ENCODE measurements around the gene FZR1.

FZR1 gene

GRCh38 chr19:3533563-3534216 is 27.6 kb downstream of the FZR1 start:
- no peak for DNase-seq

DNA sequence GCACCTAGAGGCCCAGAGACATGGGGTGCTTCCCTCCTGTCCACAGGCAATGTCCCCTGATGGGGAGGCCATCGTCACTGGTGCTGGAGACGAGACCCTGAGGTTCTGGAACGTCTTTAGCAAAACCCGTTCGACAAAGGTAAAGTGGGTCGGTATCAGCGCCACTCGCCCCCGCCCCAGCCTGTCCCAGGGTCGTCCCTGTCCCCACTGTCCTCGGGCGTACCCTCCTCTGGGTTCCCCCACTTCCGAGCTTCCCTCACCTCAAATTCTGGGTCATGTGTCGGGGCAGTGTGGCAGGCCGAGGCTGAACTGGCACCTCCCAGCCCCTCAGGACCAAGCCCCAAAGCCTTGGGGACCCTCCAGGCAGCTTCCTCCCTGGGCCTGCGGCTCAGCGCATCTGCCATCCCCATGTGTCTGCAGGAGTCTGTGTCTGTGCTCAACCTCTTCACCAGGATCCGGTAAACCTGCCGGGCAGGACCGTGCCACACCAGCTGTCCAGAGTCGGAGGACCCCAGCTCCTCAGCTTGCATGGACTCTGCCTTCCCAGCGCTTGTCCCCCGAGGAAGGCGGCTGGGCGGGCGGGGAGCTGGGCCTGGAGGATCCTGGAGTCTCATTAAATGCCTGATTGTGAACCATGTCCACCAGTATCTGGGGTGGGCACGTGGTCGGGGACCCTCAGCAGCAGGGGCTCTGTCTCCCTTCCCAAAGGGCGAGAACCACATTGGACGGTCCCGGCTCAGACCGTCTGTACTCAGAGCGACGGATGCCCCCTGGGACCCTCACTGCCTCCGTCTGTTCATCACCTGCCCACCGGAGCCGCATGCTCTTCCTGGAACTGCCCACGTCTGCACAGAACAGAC is 28.5 kb downstream of the FZR1 start:
- no peak for DNase-seq

GRCh38 chr19:3535235-3535535 is 29.1 kb downstream of the FZR1 start:
- DNase-seq: no peak

DNA sequence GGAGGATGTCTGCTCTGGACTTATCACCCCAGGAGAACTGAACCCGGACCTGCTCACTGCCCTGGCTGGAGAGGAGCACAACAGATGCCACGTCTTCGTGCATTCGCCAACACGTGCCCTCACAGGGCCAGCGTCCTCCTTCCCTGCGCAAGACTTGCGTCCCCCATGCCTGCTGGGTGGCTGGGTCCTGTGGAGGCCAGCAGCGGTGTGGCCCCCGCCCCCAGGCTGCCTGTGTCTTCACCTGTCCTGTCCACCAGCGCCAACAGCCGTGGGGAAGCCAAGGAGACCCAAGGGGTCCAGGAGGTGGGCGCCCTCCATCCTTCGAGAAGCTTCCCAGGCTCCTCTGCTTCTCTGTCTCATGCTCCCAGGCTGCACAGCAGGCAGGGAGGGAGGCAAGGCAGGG is 29.5 kb downstream of the FZR1 start:
- no peak for DNase-seq

DNA sequence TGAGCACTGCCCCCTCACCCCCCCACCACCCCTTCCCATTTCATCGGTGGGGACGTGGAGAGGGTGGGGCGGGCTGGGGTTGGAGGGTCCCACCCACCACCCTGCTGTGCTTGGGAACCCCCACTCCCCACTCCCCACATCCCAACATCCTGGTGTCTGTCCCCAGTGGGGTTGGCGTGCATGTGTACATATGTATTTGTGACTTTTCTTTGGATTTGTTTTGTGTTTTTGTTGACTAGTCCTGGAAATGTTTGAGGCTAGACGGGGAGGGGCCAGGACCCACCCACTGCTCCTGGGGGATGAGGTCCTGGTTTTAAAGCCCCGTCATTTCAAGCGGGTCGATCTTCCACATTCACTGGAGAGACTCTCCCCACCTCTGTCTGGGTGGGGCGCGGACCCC is 29.9 kb downstream of the FZR1 start:
- no peak for DNase-seq

- no peak for DNase-seq
These were observed 30.5 kb downstream of the FZR1 start for GRCh38 chr19:3536429-3537100.

DNA sequence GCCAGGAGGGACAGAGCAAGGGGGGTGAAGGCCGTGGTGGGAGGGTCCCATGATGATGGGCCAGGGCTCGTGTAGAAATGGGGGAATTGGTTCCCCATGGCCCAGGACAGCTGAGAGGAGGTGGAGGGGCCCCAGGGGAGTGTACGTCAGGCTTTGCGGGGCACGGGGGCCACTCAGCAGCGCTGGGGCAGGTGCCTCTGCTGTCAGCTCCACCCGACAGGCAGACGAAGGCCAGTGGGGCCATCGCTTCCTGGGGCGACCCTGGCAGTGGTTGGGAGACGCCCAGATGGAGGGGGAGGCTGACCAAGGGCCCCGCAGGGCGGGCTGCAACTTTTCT is 31.0 kb downstream of the FZR1 start:
- DNase-seq: no peak

- no peak for DNase-seq
These were observed 31.5 kb downstream of the FZR1 start for GRCh38 chr19:3537438-3538240.

- no peak for DNase-seq
These were observed 32.3 kb downstream of the FZR1 start for GRCh38 chr19:3538258-3538929.

DNA sequence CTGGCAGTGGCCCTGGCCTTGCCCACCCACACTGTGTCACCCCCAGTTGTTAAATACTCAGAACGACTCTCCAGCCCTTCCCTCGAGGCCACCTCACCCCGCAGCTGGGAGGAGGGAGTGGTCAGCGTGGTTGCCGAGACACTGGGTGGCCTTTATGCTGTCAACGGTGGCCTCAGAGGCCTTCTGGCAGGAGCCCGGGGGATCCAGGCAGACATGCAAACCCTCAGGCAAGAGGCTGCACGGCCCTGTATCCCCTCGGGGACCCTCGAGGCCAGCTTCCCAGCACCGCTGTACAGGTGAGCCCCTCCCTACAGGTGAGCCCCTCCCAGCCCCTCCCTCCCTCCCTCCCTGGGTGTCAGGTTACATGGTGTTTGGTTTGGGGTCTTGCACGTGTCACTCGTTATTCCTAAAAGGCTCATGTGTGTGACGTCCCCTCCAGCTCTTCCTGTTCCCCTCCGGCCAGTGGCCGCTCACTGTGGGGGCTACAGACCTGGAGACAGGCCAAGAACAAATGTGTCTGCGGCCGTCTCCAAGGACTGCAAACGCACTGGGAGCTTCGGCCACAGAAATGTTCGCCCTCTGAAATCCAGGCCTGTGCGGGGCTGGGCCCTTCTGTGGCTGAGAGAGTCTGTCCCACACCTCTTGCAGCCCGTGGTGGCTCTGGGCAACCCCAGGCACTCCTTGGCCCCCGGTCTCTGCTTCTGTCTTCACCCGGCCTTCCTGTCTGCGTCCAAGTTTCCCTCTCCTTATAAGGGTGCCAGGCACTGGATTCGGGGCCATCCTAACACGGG is 33.0 kb downstream of the FZR1 start, which contains the start of gene TEKTIP1:
TEKTIP1 (plus strand) TSS at position 210 of the 791 bp plus-strand sequence; CDS start at position 214, 4 bp downstream.
- DNase-seq: no peak

- no peak for DNase-seq
These were observed 33.6 kb downstream of the FZR1 start for GRCh38 chr19:3539756-3540118.

DNA sequence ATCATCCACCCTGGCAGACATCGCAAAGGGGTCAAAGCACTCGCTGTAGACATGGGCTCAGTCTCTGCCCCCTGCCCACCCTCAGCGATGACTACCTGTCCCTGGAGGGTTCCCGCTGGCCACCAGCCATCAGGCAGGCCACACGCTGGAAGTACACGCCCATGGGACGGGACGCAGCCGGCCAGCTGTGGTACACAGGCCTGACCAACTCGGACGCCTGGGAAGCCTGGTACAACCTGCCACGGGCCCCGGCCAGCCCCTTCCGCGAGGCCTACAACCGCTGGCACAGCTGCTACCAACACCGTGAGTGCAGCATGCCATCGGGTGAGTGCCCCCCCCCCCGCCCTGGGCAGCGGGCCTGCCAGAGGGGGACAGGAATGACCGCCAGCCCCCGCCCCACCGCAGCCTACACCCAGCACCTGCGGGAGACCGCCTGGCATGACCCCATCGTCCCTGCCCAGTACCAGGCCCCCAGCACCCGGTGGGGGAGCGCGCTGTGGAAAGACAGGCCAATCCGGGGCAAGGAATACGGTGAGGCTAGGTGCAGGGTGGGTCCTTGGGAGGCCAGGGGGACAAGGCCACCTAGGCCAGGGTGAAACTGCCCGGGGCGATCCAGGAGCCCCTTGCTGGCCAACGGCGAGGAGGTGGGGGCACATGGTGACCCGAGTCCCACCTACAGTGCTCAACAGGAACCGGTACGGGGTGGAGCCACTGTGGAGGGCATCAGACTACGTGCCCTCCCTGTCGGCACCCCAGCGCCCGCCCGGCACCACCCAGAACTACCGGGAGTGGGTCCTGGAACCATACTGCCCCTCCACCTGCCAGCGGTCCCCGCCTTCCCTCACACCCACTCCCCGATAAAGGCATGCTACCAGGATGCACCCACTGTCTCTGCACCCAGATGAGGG is 37.3 kb downstream of the FZR1 start:
- no peak for DNase-seq

DNA sequence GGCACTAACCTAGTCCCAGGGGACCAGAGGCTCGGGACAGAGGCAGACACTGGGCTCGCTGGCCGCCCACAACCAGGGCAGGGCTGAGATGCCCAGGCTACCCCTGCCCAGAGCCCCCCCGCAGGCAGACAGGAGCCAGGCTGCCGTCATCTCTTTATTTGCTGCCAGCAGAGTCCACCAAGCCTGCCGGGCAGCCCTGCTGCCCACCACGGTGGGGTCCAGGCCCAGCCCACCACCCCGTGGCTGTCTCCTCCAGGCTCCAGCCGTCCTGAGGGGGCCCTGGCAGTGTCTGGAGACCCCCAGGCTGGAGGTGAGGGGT is 37.9 kb downstream of the FZR1 start:
- DNase-seq: no peak

DNA sequence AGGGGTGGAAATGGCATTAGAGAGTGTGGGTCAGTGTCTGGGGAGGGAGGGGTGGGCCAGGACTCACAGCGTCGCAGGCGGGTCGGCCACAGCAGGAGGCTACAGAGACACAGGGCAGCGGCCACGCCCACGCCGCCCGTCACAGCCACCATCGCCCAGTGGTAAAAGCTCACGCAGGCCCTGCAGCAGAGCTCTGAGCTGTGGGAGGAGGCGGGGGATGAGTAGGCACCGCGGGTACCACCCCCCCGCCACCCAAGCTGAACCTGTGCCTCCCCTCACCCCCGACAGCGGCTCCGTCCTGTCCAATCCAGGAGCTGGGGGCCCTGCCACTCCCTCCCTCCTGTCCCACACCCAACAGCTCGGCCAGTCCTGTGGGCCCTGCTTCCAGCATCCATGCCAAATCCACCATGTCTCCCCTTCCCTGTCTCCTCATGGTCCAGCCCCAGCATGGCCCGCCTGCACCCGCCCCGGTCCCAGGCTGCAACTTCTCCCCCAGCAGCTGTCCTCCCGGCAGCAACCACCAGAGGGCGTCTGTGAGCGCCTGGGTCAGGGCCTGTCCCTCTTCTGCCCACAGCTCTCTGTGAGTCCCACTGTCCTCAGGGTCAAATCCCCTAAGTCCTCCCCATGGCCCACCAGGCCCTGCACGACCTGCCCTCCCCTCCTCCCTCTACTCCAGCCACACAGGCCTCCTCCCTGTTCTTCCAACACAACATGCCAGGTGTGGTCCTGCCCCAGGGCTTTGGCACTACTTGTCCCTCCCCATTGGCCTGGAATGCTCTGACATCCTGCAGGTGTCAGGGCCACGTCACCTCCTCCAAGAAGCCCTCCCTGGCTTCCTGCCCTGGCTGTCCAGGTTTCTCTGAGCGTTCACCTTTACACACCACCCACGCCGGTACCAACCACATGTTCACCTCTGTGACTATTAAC is 38.9 kb downstream of the FZR1 start:
- no peak for DNase-seq

GRCh38 chr19:3545669-3546034 is 39.5 kb downstream of the FZR1 start:
- no peak for DNase-seq

GRCh38 chr19:3546119-3546518 is 40.0 kb downstream of the FZR1 start:
- DNase-seq: no peak

DNA sequence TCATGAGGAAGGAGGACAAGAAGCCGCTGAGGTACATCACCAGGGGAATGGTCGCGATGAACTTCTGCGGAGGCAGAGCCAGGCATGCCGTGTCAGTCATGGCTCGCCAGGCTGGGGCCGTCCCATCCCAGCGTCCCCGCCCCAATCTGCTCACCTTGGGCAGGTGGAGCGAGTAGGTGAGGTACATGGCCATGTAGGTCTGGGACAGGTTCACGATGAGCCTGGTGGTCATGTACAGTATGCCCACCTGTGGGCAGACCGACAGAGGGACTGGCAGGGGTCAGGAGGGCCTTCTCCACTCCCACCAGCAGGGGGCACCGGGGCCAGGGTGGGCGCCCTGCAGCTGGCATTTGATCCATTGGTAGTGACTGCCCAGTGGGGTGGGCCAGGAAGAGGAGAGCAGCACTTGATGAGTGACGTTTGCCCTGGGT is 41.2 kb downstream of the FZR1 start:
- no peak for DNase-seq

DNA sequence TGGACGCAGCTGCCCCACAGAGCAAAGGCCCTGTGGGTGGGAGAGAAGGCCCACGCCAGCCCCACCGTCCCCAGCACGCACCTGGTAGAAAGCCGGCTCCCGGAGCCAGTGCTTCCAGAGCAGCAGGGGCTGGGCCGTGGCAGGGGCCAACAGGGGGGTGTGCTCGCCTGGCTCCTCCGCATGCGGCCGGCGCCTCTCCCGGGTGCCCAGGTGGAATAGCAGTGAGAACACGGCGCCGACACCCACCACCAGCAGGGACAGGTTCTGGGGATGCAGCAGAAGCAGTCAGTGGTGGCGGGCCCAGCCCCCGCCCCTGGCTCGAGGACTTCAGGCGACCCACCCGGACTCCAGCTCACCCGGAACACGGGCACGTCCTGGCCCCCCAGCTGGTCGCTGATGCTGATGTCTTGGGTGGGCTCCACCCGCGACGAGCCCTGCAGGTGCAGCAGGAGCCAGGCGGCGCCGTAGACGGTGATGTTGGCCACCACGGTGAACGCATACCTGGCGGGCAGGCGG is 41.7 kb downstream of the FZR1 start:
- no peak for DNase-seq

DNA sequence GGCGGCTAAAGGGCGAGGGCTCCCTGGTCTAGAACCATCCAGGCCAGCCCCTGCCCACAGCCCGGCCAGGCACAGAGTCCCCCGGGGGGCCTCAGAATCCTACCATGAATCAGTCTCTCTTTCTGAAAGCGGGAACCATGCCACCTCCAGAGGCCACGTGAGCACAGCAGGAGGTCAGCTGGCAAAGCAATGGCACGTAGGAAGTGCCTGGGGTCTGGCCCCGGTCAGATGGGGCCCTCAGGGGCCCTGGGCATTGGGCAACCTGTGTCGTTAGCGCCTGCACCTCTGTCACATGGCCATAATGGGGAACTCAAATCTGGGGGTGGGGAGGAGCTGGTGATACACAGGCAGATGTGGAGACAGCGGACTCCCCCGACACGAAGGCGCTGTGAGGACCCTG is 42.5 kb downstream of the FZR1 start:
- DNase-seq: no peak

DNA sequence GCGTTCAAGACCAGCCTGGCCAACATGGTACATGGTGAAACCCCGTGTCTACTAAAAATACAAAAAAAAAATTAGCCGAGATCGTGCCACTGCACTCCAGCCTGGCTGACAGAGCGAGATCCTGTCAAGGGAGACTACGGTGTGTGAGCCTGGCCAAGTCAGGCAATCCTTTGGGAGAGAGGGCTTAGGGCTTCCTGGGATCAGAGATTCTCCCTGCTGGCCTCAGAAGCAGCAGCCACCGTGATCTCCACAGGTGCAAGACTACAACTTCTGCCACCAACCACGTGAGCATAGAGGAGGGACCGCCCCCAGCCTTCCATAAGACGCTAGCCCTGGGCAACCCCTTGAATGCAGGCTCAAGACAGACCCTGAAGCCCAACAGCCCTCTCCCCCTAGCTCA is 43.7 kb downstream of the FZR1 start:
- no peak for DNase-seq

All from SIG-M5 (cell line).